Caco-2 (cell line): ENCODE measurements around the gene VPS52. TPM values are rescaled to one million over a fixed set of nuclear protein-coding genes. Genes with fewer than 3 reads are reported as not detected.
A peak's percentile ranks its signal among the peaks of the same experiment; 100 is the strongest.

ENCODE experiments used
- BruUV-seq: library from RNA; stranded (reverse); fragments of 400-500 nt; replicated peaks from 2 replicates; lab custom pipeline; 2021; lab: Mats Ljungman, UMichigan
- CTCF ChIA-PET: fragments of 300-600 bp; sonication (Branson Sonifier 250); formaldehyde crosslinking; loops from one replicate; lab custom pipeline; 2022; ENCODE audit warnings: antibody characterized with exemption; lab: Charles Lee
- POLR2A ChIA-PET: fragments of 300-600 bp; sonication (Branson Sonifier 250); formaldehyde crosslinking; loops from one replicate; lab custom pipeline; 2022; ENCODE audit warnings: antibody characterized with exemption; lab: Charles Lee
- DNase-seq, 2 experiments: peaks; one replicate each; pipeline versions ENCODE4 v3.0.0 to v3.0.0-alpha.2; 2020 to 2022
- H3K27me3 ChIP-seq: replicated peaks from 2 replicates; pipeline ENCODE4 v1.6.0; 2011; ENCODE audit warnings: low read length; ENCODE audit not compliant: control insufficient read depth, insufficient read depth
- H3K36me3 ChIP-seq: 2 replicates; pipeline ENCODE4 v1.5.1; 2011; ENCODE audit warnings: low read length; ENCODE audit not compliant: control insufficient read depth, insufficient read depth
- H3K4me1 ChIP-seq: fragments of 250-450 bp; sonication (Bioruptor Pico); 2 replicates; pipeline ENCODE4 v1.5.1; 2020; ENCODE audit warnings: mild to moderate bottlenecking
- H3K4me3 ChIP-seq: 2 replicates; pipeline ENCODE4 v1.5.1; 2011; ENCODE audit warnings: low read depth, mild to moderate bottlenecking, control low read depth, low read length
- H3K9me3 ChIP-seq: fragments of 250-450 bp; sonication (Bioruptor Pico); 2 replicates; pipeline ENCODE4 v1.5.1; 2020; ENCODE audit warnings: mild to moderate bottlenecking, moderate library complexity
- H3K27ac Mint-ChIP-seq: one replicate; pipeline ENCODE4 v1.8.0; 2022; ENCODE audit warnings: mixed read lengths; ENCODE audit not compliant: unreplicated experiment
- H3K27me3 Mint-ChIP-seq: one replicate; pipeline ENCODE4 v1.8.0; 2022; ENCODE audit warnings: mixed read lengths; ENCODE audit not compliant: insufficient read depth, unreplicated experiment
- H3K36me3 Mint-ChIP-seq: one replicate; pipeline ENCODE4 v1.8.0; 2022; ENCODE audit warnings: mild to moderate bottlenecking, mixed read lengths; ENCODE audit not compliant: insufficient read depth, unreplicated experiment
- H3K4me1 Mint-ChIP-seq: one replicate; pipeline ENCODE4 v1.8.0; 2022; ENCODE audit warnings: low read depth, mixed read lengths; ENCODE audit not compliant: unreplicated experiment
- H3K4me3 Mint-ChIP-seq: one replicate; pipeline ENCODE4 v1.8.0; 2022; ENCODE audit warnings: mild to moderate bottlenecking, moderate library complexity, mixed read lengths; ENCODE audit not compliant: unreplicated experiment
- H3K9me3 Mint-ChIP-seq: one replicate; pipeline ENCODE4 v1.8.0; 2022; ENCODE audit warnings: mixed read lengths; ENCODE audit not compliant: unreplicated experiment
- CTCF ChIP-seq, 2 experiments: fragments of 200-600 bp in 1 of 2; IDR thresholded peaks; 1 replicate in 1 of 2; 2 replicates in 1 of 2; pipeline versions ENCODE4 v1.5.1 to v1.8.0; 2011 to 2022; ENCODE audit warnings: antibody characterized with exemption in 1 of 2, control low read depth in 1 of 2, inconsistent platforms in 1 of 2, low read depth in 1 of 2, low read length in 1 of 2, mild to moderate bottlenecking in 1 of 2, moderate library complexity in 1 of 2; ENCODE audit not compliant: insufficient read depth in 1 of 2, severe bottlenecking in 1 of 2, unreplicated experiment in 1 of 2
- intact Hi-C: fragments of 100-400 bp; cut with micrococcal nuclease; formaldehyde crosslinking; loops from one replicate; pipeline ENCODE4 v1.10.0; 2022; ENCODE audit not compliant: unreplicated experiment
- microRNA-seq: library from miRNA; unstranded; fragments of <30 nt; microRNA quantifications from one replicate; pipeline ENCODE4 v1.2.0, GENCODE V29; 2022
- total RNA-seq: library from RNA; stranded (reverse); gene quantifications from 2 replicates; pipeline ENCODE4 v1.2.3, GENCODE V29; 2022

VPS52 gene
- total RNA-seq, 1 experiment from 2014 or later, result 55.6 TPM

- no peaks in the 10 kb centered on the region for H3K27me3 Mint-ChIP-seq
- peaks cover 63% of the 10 kb centered on the region for H3K36me3 Mint-ChIP-seq
- Histone ChIP-seq H3K9me3 (no peaks in the 10 kb centered on the region), H3K4me1 (peaks cover 28% of the 10 kb centered on the region), H3K36me3 (peaks cover 13% of the 10 kb centered on the region), H3K4me3 (no peak overlapping the region), H3K27me3 (no peaks in the 10 kb centered on the region)
- no peak for TF ChIP-seq CTCF (IDR thresholded peaks at IDR 0.05; ENCODE audit: insufficient read depth in 1 of 2, low read depth in 1 of 2, low read length in 1 of 2, severe bottlenecking in 1 of 2, unreplicated experiment in 1 of 2)
- no peak for DNase-seq
- no peaks in the 10 kb centered on the region for H3K9me3 Mint-ChIP-seq
- H3K4me1 Mint-ChIP-seq, result peaks cover 46% of the 10 kb centered on the region
- ChIA-PET CTCF (no interaction called here), POLR2A (no interaction called here)
- BruUV-seq, result no TSS peak
- H3K27ac Mint-ChIP-seq, result no peak overlapping the region
- intact Hi-C loops, result no loop called here
- H3K4me3 Mint-ChIP-seq, result peak overlapping the region; percentile 100
Observed at GRCh38 chr6:33202799-33203198, 68.9 kb downstream of the VPS52 start.

GRCh38 chr6:33201935-33202334, 69.7 kb downstream of the VPS52 start:
- H3K9me3 ChIP-seq, result no peaks in the 10 kb centered on the region
- intact Hi-C loops, result loop anchor here (2.0 kb wide), 2 partner anchors 189 to 231 kb away; partner anchors contain the start of gene KIFC1

GRCh38 chr6:33201147-33201545, 70.5 kb downstream of the VPS52 start:
- Histone ChIP-seq H3K4me3 (peak overlapping the region; percentile 67), H3K36me3 (peaks cover 13% of the 10 kb centered on the region), H3K27me3 (no peaks in the 10 kb centered on the region), H3K4me1 (peaks cover 33% of the 10 kb centered on the region), H3K9me3 (no peaks in the 10 kb centered on the region)
- peak; percentile 38 to 43 for DNase-seq
- TF ChIP-seq CTCF (IDR thresholded peaks at IDR 0.05; ENCODE audit: insufficient read depth in 1 of 2, low read depth in 1 of 2, low read length in 1 of 2, severe bottlenecking in 1 of 2, unreplicated experiment in 1 of 2), result no peak
- Mint-ChIP-seq H3K36me3 (peaks cover 63% of the 10 kb centered on the region), H3K9me3 (no peaks in the 10 kb centered on the region), H3K4me3 (peak overlapping the region; percentile 100), H3K27ac (peak overlapping the region; percentile 99), H3K4me1 (peaks cover 49% of the 10 kb centered on the region), H3K27me3 (no peaks in the 10 kb centered on the region)
- intact Hi-C loops, result loop anchor here (2.0 kb wide), 2 partner anchors 190 to 230 kb away; partner anchors contain the start of gene KIFC1
- ChIA-PET CTCF (no interaction called here), POLR2A (no interaction called here)
- TSS peak; percentile 79 for BruUV-seq

More at GRCh38 chr6:33201935-33202334, 69.7 kb downstream of the VPS52 start:
- no TSS peak for BruUV-seq
- H3K36me3 ChIP-seq, result peaks cover 13% of the 10 kb centered on the region
- peak in 1 of 2 experiments; percentile 2 for DNase-seq
- Mint-ChIP-seq H3K4me1 (peaks cover 54% of the 10 kb centered on the region), H3K4me3 (peak overlapping the region; percentile 100), H3K27ac (peak overlapping the region; percentile 99), H3K36me3 (peaks cover 64% of the 10 kb centered on the region), H3K9me3 (no peaks in the 10 kb centered on the region), H3K27me3 (no peaks in the 10 kb centered on the region)
- H3K4me3 ChIP-seq, result peak overlapping the region; percentile 67
- no peak for TF ChIP-seq CTCF (IDR thresholded peaks at IDR 0.05; ENCODE audit: insufficient read depth in 1 of 2, low read depth in 1 of 2, low read length in 1 of 2, severe bottlenecking in 1 of 2, unreplicated experiment in 1 of 2)
- H3K4me1 ChIP-seq, result peaks cover 33% of the 10 kb centered on the region
- no peaks in the 10 kb centered on the region for H3K27me3 ChIP-seq
- POLR2A ChIA-PET, result no interaction called here
- CTCF ChIA-PET, result no interaction called here

Small RNA genes within 50 kb of the gene (microRNA-seq; reads per million reads assigned to microRNA genes)
- gene MIR219A1, result 4.3 reads per million, percentile 29 among the genes with 10 or more reads in this experiment
- not detected for gene MIR6834
- gene MIR6873, result not detected

Other genes with a start within 250 kb of the VPS52 start
- not detected in 2 replicates for gene HLA-DPA1, start 198.2 kb downstream of the VPS52 start, total RNA-seq
- not detected in 2 replicates for gene HLA-DPB1, start 195.9 kb downstream of the VPS52 start, total RNA-seq
- gene COL11A2, start 79.4 kb downstream of the VPS52 start, total RNA-seq, result 1.3 and 1.5 TPM in 2 replicates
- gene RXRB, start 71.2 kb downstream of the VPS52 start, total RNA-seq, result 29.5 and 30.4 TPM in 2 replicates
- gene SLC39A7, start 71.0 kb downstream of the VPS52 start, total RNA-seq, result 140 and 141 TPM in 2 replicates
- gene HSD17B8, start 67.2 kb downstream of the VPS52 start, total RNA-seq, result 10.0 and 12.5 TPM in 2 replicates
- 31.3 and 32.0 TPM in 2 replicates for gene RING1, start 63.4 kb downstream of the VPS52 start, total RNA-seq
- gene RPS18, start 199 bp upstream of the VPS52 start, total RNA-seq, result 2,340 and 2,366 TPM in 2 replicates
- 0.34 and 0.67 TPM in 2 replicates for gene B3GALT4, start 5.2 kb upstream of the VPS52 start, total RNA-seq
- gene WDR46, start 17.4 kb upstream of the VPS52 start, total RNA-seq, result 58.2 and 62.2 TPM in 2 replicates
- 65.9 and 81.8 TPM in 2 replicates for gene PFDN6, start 17.7 kb upstream of the VPS52 start, total RNA-seq
- 70.7 and 71.3 TPM in 2 replicates for gene RGL2, start 27.1 kb upstream of the VPS52 start, total RNA-seq
- gene TAPBP, start 42.2 kb upstream of the VPS52 start, total RNA-seq, result 36.7 and 43.9 TPM in 2 replicates
- 11.5 and 12.6 TPM in 2 replicates for gene ZBTB22, start 45.9 kb upstream of the VPS52 start, total RNA-seq
- gene DAXX, start 51.1 kb upstream of the VPS52 start, total RNA-seq, result 46.1 and 48.2 TPM in 2 replicates
- 65.3 and 65.4 TPM in 2 replicates for gene KIFC1, start 119.9 kb upstream of the VPS52 start, total RNA-seq
- gene PHF1, start 139.1 kb upstream of the VPS52 start, total RNA-seq, result 23.6 and 26.4 TPM in 2 replicates
- 166 and 177 TPM in 2 replicates for gene CUTA, start 146.2 kb upstream of the VPS52 start, total RNA-seq
- 17.1 and 18.3 TPM in 2 replicates for gene SYNGAP1, start 148.2 kb upstream of the VPS52 start, total RNA-seq
- gene ZBTB9, start 182.7 kb upstream of the VPS52 start, total RNA-seq, result 11.4 and 12.5 TPM in 2 replicates